GM18499 (cell line): Measurements from ENCODE around the gene MED9.
"Not testable (repeated sequence)": the region's sequence is repeated elsewhere in the genome, so short reads cannot be mapped to it uniquely, and the experiment has no call there.

ENCODE experiments used
- ATAC-seq: cut with Tn5 transposase; IDR thresholded peaks from one replicate; pipeline ENCODE4 v1.9.1; 2021; ENCODE audit warnings: moderate number of reproducible peaks; ENCODE audit not compliant: insufficient read depth, unreplicated experiment

Gene MED9

GRCh38 chr17:17454276-17454675 lies 22.5 kb upstream of the MED9 start:
- no peak for ATAC-seq

GRCh38 chr17:17454700-17455099 lies 22.1 kb upstream of the MED9 start:
- not testable (repeated sequence) for ATAC-seq

GRCh38 chr17:17455173-17455572 lies 21.6 kb upstream of the MED9 start:
- ATAC-seq, result no peak

- ATAC-seq, result no peak
These were observed 20.5 kb upstream of the MED9 start for GRCh38 chr17:17456251-17456650.

- ATAC-seq, result no peak
These were observed 19.1 kb upstream of the MED9 start for GRCh38 chr17:17457680-17458079.

- ATAC-seq, result no peak
These were observed 16.8 kb upstream of the MED9 start for GRCh38 chr17:17460038-17460437.

GRCh38 chr17:17462048-17462824 lies 14.6 kb upstream of the MED9 start:
- no peak for ATAC-seq

GRCh38 chr17:17463821-17464220 lies 13.0 kb upstream of the MED9 start:
- no peak for ATAC-seq

- not testable (repeated sequence) for ATAC-seq
These were observed 10.9 kb upstream of the MED9 start for GRCh38 chr17:17465878-17466277.

- ATAC-seq, result no peak
These were observed 10.3 kb upstream of the MED9 start for GRCh38 chr17:17466511-17466910.

- ATAC-seq, result no peak
These were observed 9.8 kb upstream of the MED9 start for GRCh38 chr17:17467016-17467415.

- ATAC-seq, result no peak
These were observed 9.1 kb upstream of the MED9 start for GRCh38 chr17:17467720-17468119.

- ATAC-seq, result no peak
These were observed 8.4 kb upstream of the MED9 start for GRCh38 chr17:17468217-17469010.

GRCh38 chr17:17469358-17469757 lies 7.4 kb upstream of the MED9 start:
- ATAC-seq, result no peak

GRCh38 chr17:17469996-17470395 lies 6.8 kb upstream of the MED9 start:
- no peak for ATAC-seq

GRCh38 chr17:17472333-17472920 lies 4.4 kb upstream of the MED9 start:
- ATAC-seq, result no peak

- no peak for ATAC-seq
These were observed 2.5 kb upstream of the MED9 start for GRCh38 chr17:17474341-17474740.

- ATAC-seq, result no peak
These were observed 2.4 kb downstream of the MED9 start for GRCh38 chr17:17479209-17479608.

- ATAC-seq, result no peak
These were observed 3.9 kb downstream of the MED9 start for GRCh38 chr17:17480593-17481148.

- ATAC-seq, result no peak
These were observed 5.1 kb downstream of the MED9 start for GRCh38 chr17:17481860-17482259.

- ATAC-seq, result no peak
These were observed 7.7 kb downstream of the MED9 start for GRCh38 chr17:17484451-17484899.
